Measurements from ENCODE around the gene NCOA5.
A peak's percentile ranks its signal among the peaks of the same experiment; 100 is the strongest.

The NCOA5 gene

DNA sequence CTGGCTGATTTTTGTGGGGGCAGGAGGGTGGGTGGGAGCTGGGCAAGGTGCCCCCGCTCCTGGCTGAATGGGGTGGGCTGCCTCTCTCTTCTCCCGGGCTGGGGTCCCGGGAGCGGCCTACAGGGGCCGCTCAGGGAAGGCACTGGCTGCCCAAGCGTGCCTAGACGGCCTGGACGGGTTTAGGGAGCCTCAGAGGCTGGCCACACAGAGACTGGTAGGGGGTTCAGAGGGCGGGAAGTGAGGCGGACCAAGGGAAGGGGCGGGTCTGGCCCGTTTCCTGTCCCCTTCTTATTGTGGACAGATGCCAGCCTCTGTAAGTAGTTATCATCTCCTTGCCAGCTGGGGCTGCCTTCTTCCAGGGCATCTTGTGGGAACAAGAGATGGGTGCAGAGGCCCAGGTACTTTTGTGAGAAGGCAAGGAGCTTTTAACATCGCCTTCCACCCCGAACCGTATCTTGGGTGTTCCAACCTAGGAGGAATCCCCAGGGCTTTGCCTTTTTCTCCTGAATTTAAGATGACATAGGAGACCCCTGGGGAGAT, 28.8 kb upstream of the NCOA5 start:
- no peak for DNase-seq (ENCODE audit: low read depth)
- TF ChIP-seq POLR2A (IDR thresholded peaks at IDR 0.05; ENCODE audit: extremely low read depth, insufficient read length): no peak
- no peak for TF ChIP-seq MAX (IDR thresholded peaks at IDR 0.05; ENCODE audit: low read depth, low read length)
- no peak for TF ChIP-seq MYC (IDR thresholded peaks at IDR 0.05; ENCODE audit: low read depth, low read length)
- TF ChIP-seq, protein P1, sequence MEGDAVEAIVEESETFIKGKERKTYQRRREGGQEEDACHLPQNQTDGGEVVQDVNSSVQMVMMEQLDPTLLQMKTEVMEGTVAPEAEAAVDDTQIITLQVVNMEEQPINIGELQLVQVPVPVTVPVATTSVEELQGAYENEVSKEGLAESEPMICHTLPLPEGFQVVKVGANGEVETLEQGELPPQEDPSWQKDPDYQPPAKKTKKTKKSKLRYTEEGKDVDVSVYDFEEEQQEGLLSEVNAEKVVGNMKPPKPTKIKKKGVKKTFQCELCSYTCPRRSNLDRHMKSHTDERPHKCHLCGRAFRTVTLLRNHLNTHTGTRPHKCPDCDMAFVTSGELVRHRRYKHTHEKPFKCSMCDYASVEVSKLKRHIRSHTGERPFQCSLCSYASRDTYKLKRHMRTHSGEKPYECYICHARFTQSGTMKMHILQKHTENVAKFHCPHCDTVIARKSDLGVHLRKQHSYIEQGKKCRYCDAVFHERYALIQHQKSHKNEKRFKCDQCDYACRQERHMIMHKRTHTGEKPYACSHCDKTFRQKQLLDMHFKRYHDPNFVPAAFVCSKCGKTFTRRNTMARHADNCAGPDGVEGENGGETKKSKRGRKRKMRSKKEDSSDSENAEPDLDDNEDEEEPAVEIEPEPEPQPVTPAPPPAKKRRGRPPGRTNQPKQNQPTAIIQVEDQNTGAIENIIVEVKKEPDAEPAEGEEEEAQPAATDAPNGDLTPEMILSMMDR (IDR thresholded peaks at IDR 0.05; ENCODE audit: low read depth, low read length): no peak
- H3K4me3 ChIP-seq (ENCODE audit: low read depth, low read length): no peak overlapping the region

GRCh38 chr20:46117704-46118467, 28.1 kb upstream of the NCOA5 start, which contains the start of gene CD40:
TSS of gene CD40 (plus strand) at chr20:46118314. CDS start at chr20:46118344, 30 bp downstream.
- no peak within 1 kb of the TSS for H3K4me3 ChIP-seq (ENCODE audit: low read depth, low read length)
- TF ChIP-seq POLR2A (IDR thresholded peaks at IDR 0.05; ENCODE audit: extremely low read depth, insufficient read length) (no peak), MYC (IDR thresholded peaks at IDR 0.05; ENCODE audit: low read depth, low read length) (no peak), MAX (IDR thresholded peaks at IDR 0.05; ENCODE audit: low read depth, low read length) (no peak)
- TF ChIP-seq, protein P1 (IDR thresholded peaks at IDR 0.05; ENCODE audit: low read depth, low read length): no peak
- peak; percentile 39 for DNase-seq (ENCODE audit: low read depth)

- no peak overlapping the region for H3K4me3 ChIP-seq (ENCODE audit: low read depth, low read length)
- no peak for DNase-seq (ENCODE audit: low read depth)
- TF ChIP-seq, protein P1 (IDR thresholded peaks at IDR 0.05; ENCODE audit: low read depth, low read length): no peak
- no peak for TF ChIP-seq MAX (IDR thresholded peaks at IDR 0.05; ENCODE audit: low read depth, low read length)
- no peak for TF ChIP-seq MYC (IDR thresholded peaks at IDR 0.05; ENCODE audit: low read depth, low read length)
- TF ChIP-seq POLR2A (IDR thresholded peaks at IDR 0.05; ENCODE audit: extremely low read depth, insufficient read length): no peak
These were observed 24.7 kb upstream of the NCOA5 start for GRCh38 chr20:46114449-46114848.

DNA sequence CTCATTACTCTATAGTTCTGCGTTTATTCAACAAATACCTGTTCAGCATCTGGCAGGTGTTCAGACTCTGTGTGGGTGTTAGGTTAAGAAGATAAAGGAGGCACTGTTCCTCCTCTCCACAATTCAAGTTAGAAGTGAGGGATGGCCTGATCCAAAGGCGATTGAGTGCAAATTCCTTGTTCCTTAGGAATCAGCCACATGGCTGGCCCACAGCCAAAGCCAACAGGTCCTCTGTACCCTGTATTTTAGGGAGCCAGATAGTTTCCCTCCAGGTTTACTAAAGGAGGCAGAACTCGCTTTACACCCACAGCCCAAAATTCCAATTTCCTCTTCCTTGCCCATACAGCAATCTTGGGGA, 23.3 kb upstream of the NCOA5 start:
- no peak overlapping the region for H3K4me3 ChIP-seq (ENCODE audit: low read depth, low read length)
- TF ChIP-seq, protein P1 (IDR thresholded peaks at IDR 0.05; ENCODE audit: low read depth, low read length): no peak
- TF ChIP-seq POLR2A (IDR thresholded peaks at IDR 0.05; ENCODE audit: extremely low read depth, insufficient read length) (no peak), MYC (IDR thresholded peaks at IDR 0.05; ENCODE audit: low read depth, low read length) (no peak), MAX (IDR thresholded peaks at IDR 0.05; ENCODE audit: low read depth, low read length) (no peak)
- DNase-seq (ENCODE audit: low read depth): no peak

DNA sequence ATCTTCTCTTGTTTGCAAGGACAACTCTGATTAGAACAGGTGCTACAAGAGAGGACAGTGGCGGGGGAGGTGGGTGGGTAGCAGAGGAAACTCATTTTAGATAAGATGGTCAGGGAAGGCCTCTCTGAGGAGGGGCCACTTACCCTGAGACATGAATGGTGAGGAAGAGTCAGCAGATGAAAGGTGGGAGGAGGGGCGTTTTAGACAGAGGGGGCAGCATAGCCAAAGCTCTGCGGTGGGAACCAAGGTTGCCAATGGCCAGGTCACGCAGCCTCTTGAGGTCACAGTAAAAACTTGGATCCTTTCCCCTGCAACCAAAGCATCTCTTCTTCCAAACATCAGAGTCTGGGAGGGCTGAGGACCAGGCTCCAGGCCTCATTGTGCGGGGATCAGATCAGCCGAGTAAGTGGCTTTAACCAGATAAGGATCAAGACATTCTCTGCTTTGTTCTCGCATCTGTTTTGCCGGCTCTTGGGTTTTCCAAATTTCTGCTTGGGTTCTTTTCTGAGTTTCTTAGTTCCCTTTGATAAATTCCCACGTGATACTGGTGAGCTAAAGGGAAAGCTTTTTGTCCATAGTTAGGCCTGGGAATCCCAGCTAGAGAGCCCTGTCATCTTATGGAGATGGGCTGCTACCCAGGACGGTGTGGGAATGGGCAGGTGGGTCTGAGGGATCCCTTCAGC, 22.8 kb upstream of the NCOA5 start:
- TF ChIP-seq, protein P1 (IDR thresholded peaks at IDR 0.05; ENCODE audit: low read depth, low read length): no peak
- TF ChIP-seq MAX (IDR thresholded peaks at IDR 0.05; ENCODE audit: low read depth, low read length): no peak
- no peak for TF ChIP-seq POLR2A (IDR thresholded peaks at IDR 0.05; ENCODE audit: extremely low read depth, insufficient read length)
- TF ChIP-seq MYC (IDR thresholded peaks at IDR 0.05; ENCODE audit: low read depth, low read length): no peak
- DNase-seq (ENCODE audit: low read depth): no peak
- no peak overlapping the region for H3K4me3 ChIP-seq (ENCODE audit: low read depth, low read length)
